Glutamatergic neuron (in vitro differentiated cells): ENCODE results near the gene DACH2. TPM values are rescaled to one million over a fixed set of nuclear protein-coding genes. Genes with fewer than 3 reads are reported as not detected.

Experiments used
- DNase-seq: peaks from one replicate; pipeline ENCODE4 v3.0.0; 2022
- H3K27ac Mint-ChIP-seq: one replicate; pipeline ENCODE4 v1.8.0; 2020; ENCODE audit warnings: mild to moderate bottlenecking, mixed read lengths, inconsistent platforms; ENCODE audit not compliant: unreplicated experiment
- H3K27me3 Mint-ChIP-seq: one replicate; pipeline ENCODE4 v1.8.0; 2020; ENCODE audit warnings: mild to moderate bottlenecking, moderate library complexity, mixed read lengths, inconsistent platforms; ENCODE audit not compliant: unreplicated experiment
- H3K36me3 Mint-ChIP-seq: one replicate; pipeline ENCODE4 v1.8.0; 2020; ENCODE audit warnings: mild to moderate bottlenecking, mixed read lengths, inconsistent platforms; ENCODE audit not compliant: unreplicated experiment
- H3K4me1 Mint-ChIP-seq: one replicate; pipeline ENCODE4 v1.8.0; 2020; ENCODE audit warnings: mild to moderate bottlenecking, low read depth, mixed read lengths, inconsistent platforms; ENCODE audit not compliant: unreplicated experiment
- H3K4me3 Mint-ChIP-seq: one replicate; pipeline ENCODE4 v1.8.0; 2020; ENCODE audit warnings: mild to moderate bottlenecking, mixed read lengths, inconsistent platforms; ENCODE audit not compliant: unreplicated experiment
- H3K9me3 Mint-ChIP-seq: one replicate; pipeline ENCODE4 v1.8.0; 2020; ENCODE audit warnings: mild to moderate bottlenecking, moderate library complexity, mixed read lengths, inconsistent platforms; ENCODE audit not compliant: unreplicated experiment
- CTCF ChIP-seq: fragments of 200-600 bp; sonication (generic); IDR thresholded peaks from one replicate; pipeline ENCODE4 v1.5.0; 2021; ENCODE audit not compliant: partially characterized antibody, unreplicated experiment
- total RNA-seq: library from RNA; stranded (reverse); fragmentation: NEBNext Ultra II Directional; extraction: Animal tissue kit (Norgen Biotek cat#: 25700); gene quantifications from one replicate; pipeline ENCODE4 v1.2.1, GENCODE V29; 2021; ENCODE audit not compliant: unreplicated experiment

The DACH2 gene
- total RNA-seq, 1 donor from 2014 or later = 1.3 TPM

DNA sequence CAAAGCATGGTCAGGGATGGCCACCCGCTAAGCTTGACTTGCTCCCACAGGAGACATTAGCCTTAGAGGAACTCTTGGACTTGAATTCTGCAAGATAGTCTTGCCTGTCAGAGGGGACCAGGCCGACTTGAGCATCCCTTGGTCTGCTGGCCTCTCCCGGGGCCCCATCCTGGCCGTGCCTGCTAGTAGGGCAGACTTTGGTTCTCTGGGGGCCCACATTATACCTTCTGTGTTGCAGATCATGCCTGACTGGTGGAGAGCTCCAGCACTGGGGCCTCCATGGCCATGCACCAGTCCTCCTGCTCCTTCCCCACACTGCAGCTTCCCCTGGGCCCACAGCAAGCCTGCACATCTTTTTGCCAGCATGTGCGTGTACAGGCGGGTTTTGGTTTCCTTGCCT lies 46.5 kb downstream of the DACH2 start:
- no peak for TF ChIP-seq CTCF
- H3K4me3 Mint-ChIP-seq = no peak overlapping the region
- peaks cover 4% of the 10 kb centered on the region for H3K27me3 Mint-ChIP-seq
- H3K27ac Mint-ChIP-seq = no peak overlapping the region
- H3K9me3 Mint-ChIP-seq = no peaks in the 10 kb centered on the region
- DNase-seq = no peak
- no peaks in the 10 kb centered on the region for H3K36me3 Mint-ChIP-seq
- H3K4me1 Mint-ChIP-seq = no peaks in the 10 kb centered on the region

- Mint-ChIP-seq H3K4me3 (no peak overlapping the region), H3K27me3 (peaks cover 1% of the 10 kb centered on the region), H3K27ac (no peak overlapping the region), H3K4me1 (no peaks in the 10 kb centered on the region), H3K9me3 (no peaks in the 10 kb centered on the region), H3K36me3 (no peaks in the 10 kb centered on the region)
- no peak for DNase-seq
- no peak for TF ChIP-seq CTCF
These were observed 47.1 kb downstream of the DACH2 start for GRCh38 chrX:86195343-86195742.

- Mint-ChIP-seq H3K9me3 (no peaks in the 10 kb centered on the region), H3K36me3 (no peaks in the 10 kb centered on the region)
- TF ChIP-seq CTCF = no peak
These were observed 49.6 kb downstream of the DACH2 start for GRCh38 chrX:86197815-86198214.

GRCh38 chrX:86210772-86211171 lies 62.5 kb downstream of the DACH2 start:
- DNase-seq = no peak
- Mint-ChIP-seq H3K4me1 (no peaks in the 10 kb centered on the region), H3K27me3 (no peaks in the 10 kb centered on the region), H3K27ac (no peak overlapping the region), H3K9me3 (no peaks in the 10 kb centered on the region), H3K4me3 (no peak overlapping the region), H3K36me3 (no peaks in the 10 kb centered on the region)
- no peak for TF ChIP-seq CTCF

More at GRCh38 chrX:86197815-86198214, 49.6 kb downstream of the DACH2 start:
- H3K4me1 Mint-ChIP-seq = no peaks in the 10 kb centered on the region
- no peak overlapping the region for H3K4me3 Mint-ChIP-seq
- no peak overlapping the region for H3K27ac Mint-ChIP-seq
- no peak for DNase-seq
- no peaks in the 10 kb centered on the region for H3K27me3 Mint-ChIP-seq

DNA sequence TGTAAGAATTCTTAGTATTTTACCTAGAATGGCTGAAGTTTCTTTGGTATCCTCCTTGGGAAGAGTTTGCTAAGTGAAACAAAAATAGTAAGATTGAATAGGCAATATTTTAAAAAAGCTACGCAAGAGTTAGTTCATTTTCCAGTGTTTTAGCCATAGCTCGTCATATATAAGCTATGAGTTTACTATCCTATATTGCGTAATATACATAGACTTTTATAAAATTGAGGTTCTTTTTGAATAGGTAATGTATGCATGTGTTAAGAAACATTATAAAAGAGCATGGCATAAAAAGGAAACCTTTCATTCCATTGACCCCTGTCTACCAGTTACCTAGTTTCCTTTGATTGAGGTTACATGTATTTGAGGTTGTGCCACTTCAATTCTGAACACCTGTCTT lies 67.0 kb downstream of the DACH2 start:
- no peaks in the 10 kb centered on the region for H3K9me3 Mint-ChIP-seq

More for the DNA sequence above, 67.0 kb downstream of the DACH2 start:
- TF ChIP-seq CTCF = no peak
- Mint-ChIP-seq H3K4me3 (no peak overlapping the region), H3K36me3 (no peaks in the 10 kb centered on the region), H3K27ac (no peak overlapping the region), H3K4me1 (no peaks in the 10 kb centered on the region), H3K27me3 (no peaks in the 10 kb centered on the region)
- DNase-seq = no peak
